GM18508 (cell line): ENCODE data around the gene ABCC1.
"Not testable (repeated sequence)": the region's sequence is repeated elsewhere in the genome, so short reads cannot be mapped to it uniquely, and the experiment has no call there.

Experiments used
- ATAC-seq: cut with Tn5 transposase; IDR thresholded peaks from one replicate; pipeline ENCODE4 v1.9.1; 2021; ENCODE audit warnings: moderate number of reproducible peaks; ENCODE audit not compliant: insufficient read depth, unreplicated experiment

ABCC1 gene

GRCh38 chr16:16102738-16103137 is 153.3 kb downstream of the ABCC1 start:
- no peak for ATAC-seq

GRCh38 chr16:16104132-16104803 is 154.9 kb downstream of the ABCC1 start:
- ATAC-seq = not testable (repeated sequence)

DNA sequence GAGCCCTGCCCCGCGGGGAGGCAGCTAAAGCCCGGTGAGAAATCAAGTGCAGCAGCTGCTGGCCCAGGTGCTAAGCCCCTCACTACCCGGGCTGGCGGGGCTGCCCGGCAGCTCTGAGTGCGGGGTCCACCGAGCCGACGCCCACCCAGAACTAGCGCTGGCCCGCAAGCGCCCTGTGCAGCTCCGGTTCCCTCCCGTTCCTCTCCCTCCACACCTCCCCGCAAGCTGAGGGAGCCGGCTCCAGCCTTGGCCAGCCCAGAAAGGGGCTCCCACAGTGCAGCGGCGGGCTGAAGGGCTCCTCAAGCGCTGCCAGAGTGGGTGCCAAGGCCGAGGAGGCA is 155.4 kb downstream of the ABCC1 start:
- not testable (repeated sequence) for ATAC-seq

DNA sequence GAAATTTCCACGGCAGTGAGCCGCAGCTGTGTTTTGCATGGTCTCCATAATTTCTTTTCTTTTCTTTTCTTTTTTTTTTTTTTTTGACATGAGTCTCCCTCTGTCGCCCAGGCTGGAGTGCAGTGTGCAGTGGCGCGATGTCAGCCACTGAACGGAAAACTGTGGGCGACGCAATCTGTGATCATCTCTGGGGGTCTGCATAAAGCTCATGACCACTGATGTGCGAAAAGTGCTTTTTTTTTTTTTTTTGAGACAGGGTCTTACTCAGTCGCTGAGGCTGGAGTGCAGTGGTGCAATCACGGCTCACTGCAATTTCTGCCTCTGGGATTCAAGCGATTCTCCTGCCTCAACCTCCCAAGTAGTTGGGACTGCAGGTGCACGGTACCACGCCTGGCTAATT is 156.2 kb downstream of the ABCC1 start:
- no peak for ATAC-seq

- no peak for ATAC-seq
Observed at GRCh38 chr16:16106466-16106865, 157.1 kb downstream of the ABCC1 start.

DNA sequence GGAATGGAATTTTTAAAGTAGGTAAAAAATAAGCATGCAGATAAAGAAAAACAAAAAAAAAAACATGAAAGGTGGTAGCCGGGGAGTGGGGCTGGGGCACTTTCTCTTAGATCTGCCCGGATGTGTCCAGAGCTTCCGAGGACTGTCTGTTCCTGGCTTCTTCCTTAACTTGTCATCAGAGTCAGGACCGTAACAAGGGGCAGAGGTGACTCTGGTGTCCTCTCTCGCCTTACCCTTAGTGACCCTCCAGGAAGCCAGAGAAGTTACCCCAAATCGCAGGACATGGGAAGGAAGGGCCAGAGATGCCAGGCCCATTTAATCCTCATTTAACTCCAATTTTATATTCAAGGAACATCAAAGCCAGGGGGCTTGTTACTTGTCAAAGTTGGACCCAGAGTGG is 158.4 kb downstream of the ABCC1 start:
- no peak for ATAC-seq

DNA sequence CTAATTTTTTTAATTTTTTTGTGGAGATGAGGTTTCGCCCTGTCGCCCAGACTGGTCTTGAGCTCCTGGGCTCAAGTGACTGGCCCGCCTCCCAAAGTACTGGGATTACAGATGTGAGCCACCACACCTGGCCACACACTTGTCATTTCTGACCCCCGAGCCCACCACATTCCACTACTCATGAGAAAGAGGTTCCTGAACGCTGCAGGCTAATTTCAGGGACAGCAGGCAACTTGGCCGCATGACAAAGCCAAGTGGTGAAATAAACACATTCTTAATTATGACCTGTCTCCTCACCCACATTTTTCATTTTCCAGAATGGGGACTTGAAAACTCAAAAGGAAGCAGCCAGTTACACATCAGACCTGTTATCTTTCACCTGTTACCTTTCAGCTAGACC is 159.3 kb downstream of the ABCC1 start:
- no peak for ATAC-seq

- no peak for ATAC-seq
Observed at GRCh38 chr16:16109453-16110110, 160.2 kb downstream of the ABCC1 start.

GRCh38 chr16:16110111-16110490 is 160.7 kb downstream of the ABCC1 start:
- no peak for ATAC-seq

DNA sequence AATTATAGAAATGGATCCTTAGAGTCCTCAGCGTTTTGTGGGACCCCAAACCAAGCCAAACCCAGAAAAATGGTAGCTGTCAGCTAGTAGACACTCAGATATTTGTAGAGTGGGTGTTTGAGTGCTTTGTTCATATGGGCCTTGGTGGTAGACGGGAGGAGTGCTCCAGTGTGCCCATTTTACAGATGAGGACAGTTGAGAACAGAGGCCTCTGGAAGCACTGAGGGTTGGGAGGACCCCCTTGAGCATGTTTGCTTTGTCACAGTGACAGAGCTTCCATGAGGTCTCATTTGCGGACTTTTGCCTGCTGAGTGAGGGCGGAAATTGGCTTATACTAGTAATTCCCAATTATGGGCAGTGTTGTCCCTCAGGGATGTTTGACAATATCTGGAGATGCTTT is 162.2 kb downstream of the ABCC1 start:
- ATAC-seq = no peak

GRCh38 chr16:16112450-16113053 is 163.1 kb downstream of the ABCC1 start:
- no peak for ATAC-seq

GRCh38 chr16:16113076-16113475 is 163.7 kb downstream of the ABCC1 start:
- ATAC-seq = no peak

GRCh38 chr16:16116841-16117240 is 167.4 kb downstream of the ABCC1 start:
- no peak for ATAC-seq

DNA sequence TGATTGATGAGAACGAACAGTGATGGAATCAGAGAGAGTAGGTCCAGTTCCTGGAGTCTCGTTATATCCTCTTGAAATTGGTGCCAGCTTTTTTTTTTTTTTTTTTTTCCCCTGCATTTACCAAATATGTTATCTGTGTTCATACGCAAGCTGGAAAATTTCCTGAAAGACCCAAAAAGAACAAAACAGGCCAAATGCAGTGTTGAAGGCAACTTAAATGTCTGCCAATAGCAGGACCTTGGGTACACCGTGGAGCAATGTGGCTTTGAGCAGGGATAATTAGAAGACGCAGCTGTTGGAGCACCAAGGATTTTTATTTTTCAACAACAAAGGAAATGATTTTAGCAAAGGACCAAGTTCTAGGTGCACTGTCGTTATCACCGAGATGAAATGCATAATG is 168.9 kb downstream of the ABCC1 start:
- no peak for ATAC-seq

DNA sequence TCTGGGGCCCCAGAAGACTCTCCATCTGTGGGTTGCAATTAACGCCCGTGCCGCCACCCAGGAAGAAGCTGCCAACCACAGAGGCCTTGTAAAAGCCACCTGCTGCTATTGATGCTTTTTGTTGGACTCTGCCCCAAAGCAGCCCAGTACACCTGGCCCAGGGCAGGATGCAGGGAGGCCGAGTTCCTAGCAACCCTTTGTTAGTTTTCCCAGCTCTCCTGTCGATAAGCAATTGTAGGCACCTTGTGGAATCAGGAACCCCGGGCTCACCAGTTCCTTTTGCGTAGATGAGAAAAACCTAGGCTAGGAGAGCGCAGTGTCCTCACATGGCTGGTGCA is 170.6 kb downstream of the ABCC1 start:
- ATAC-seq = no peak

DNA sequence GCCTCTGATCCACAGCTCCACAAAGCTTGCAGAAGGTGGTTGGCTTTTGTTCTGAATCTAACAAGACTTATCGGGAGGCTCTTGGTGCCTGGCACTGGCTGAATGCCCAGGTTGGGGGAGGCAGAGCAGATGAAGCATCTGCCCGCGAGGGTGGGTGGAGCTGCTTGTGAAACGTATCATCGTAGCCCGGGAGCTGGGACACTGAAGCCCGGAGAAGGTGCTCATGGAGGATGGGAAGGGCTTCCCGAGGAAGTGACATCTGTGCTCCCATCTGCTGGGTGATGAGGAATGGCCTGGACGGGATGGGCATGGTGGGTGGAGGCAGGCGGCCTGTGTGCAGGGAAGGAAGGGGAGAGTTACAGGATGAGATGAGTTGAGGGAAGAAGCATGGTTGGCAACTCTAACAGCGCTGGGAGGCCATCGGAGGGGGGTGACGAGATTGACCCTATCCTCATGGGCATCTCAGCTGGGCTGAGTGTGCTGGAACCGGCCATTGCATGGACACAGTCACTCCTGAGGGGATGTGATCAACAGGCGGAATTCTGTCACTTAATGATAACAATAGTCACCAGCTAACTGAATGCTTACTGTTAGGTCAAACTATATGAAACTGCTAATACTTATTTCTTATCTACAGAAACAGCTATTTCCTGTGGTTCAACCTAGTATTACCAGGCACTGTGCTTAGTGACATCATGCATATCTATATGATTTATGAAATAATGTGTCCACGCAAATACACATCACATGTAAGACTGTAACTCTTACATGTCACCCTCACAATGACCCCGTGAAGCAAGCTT is 171.2 kb downstream of the ABCC1 start:
- ATAC-seq = no peak

DNA sequence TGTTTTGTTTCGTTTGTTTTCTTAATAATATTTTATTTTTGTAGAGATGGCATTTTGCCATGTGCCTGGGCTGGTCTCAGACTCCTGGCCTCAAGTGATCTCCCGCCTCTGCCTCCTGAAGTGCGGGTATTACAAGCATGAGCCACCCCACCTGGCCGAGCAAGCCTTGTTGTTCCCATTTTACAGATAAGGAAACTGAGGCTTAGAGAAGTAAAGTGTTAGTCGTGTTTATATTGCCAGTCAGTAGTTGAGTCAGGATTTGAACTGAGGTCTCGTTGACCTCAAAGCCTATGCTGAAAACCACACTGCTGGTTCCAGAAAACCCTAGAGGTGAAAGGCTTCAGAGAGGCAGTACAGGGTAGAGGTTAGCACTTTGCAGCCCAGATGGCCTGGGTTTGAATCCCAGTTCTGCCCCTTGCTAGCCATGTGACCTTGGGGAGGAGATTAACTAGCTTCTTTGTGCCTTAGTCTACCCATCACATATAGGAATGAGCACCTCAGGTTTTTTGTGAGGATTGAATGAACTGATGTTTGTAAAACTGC is 171.8 kb downstream of the ABCC1 start:
- ATAC-seq = no peak

DNA sequence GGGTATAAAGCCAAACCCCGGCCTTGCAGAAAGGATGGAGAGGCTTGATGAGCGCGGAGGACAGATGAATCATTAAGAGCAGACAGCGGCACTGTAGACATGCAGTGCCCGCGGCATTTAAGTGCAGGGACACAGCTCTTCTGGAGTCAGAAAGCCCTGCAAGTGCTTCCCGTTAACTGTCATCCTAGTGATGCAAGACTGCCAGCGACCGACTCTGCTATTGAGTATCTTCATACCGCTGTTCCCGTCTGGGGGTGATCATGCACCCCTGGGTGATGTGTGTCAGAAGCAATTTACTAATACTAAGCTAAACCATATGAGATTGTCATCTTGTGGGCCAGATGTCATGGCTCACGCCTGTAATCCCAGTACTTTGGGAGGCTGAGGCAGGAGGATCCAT is 172.8 kb downstream of the ABCC1 start:
- no peak for ATAC-seq

- no peak for ATAC-seq
Observed at GRCh38 chr16:16124438-16124837, 175.0 kb downstream of the ABCC1 start.

DNA sequence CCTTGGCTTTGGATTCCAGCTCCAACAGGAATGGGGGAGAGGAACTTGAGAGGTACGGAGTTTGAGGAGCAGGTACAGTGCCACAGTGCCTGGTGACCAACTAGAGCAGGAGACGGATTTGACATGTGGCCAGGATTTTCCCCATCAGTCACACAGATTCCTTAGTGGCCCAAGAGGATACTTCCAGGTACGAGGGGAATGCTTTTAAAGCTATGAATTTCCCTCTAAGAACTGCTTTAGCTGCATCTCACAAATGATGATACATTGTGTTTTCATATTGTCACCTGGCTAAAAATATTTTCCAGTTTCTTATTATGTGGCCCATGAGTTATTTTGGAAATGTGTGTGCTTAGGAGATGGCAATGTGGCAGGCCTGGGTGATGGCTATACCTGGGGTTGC is 175.6 kb downstream of the ABCC1 start:
- no peak for ATAC-seq

GRCh38 chr16:16126896-16127295 is 177.5 kb downstream of the ABCC1 start:
- no peak for ATAC-seq
